NT2/D1 (cell line): Measurements from ENCODE around the gene WFIKKN1.

Experiments used
- SUZ12 ChIP-seq: IDR thresholded peaks from 2 replicates; pipeline ENCODE4 v1.6.1; 2011; ENCODE audit not compliant: insufficient read length, insufficient read depth; ENCODE audit errors: extremely low read depth
- YY1 ChIP-seq: IDR thresholded peaks from 2 replicates; pipeline ENCODE4 v1.6.1; 2011; ENCODE audit not compliant: insufficient read length, insufficient read depth
- ZNF274 ChIP-seq: IDR thresholded peaks from 2 replicates; pipeline ENCODE4 v1.6.1; 2011; ENCODE audit warnings: mild to moderate bottlenecking, low read depth, low read length

- TF ChIP-seq YY1 (no peak), ZNF274 (no peak), SUZ12 (no peak)
Observed at GRCh38 chr16:582218-582613, 48.6 kb upstream of the WFIKKN1 start.
